Epithelial cell of esophagus (primary cell): ENCODE results near the gene FAT2.

Experiments
- DNase-seq: peaks from one replicate; pipeline ENCODE4 v3.0.0; 2010; ENCODE audit warnings: low read depth
- H3K4me3 ChIP-seq: 2 replicates; pipeline ENCODE4 v1.5.1; 2011; ENCODE audit warnings: mild to moderate bottlenecking, low read length, control low read depth
- CTCF ChIP-seq: IDR thresholded peaks from 2 replicates; pipeline ENCODE4 v1.5.1; 2011; ENCODE audit warnings: low read depth, mild to moderate bottlenecking, low read length, control low read depth, inconsistent platforms; ENCODE audit not compliant: insufficient read depth; ENCODE audit errors: missing control alignments

The FAT2 gene

GRCh38 chr5:151615431-151615830 lies 24.3 kb upstream of the FAT2 start:
- TF ChIP-seq CTCF: no peak
- DNase-seq: peak; percentile 100
- H3K4me3 ChIP-seq: no peak overlapping the region

GRCh38 chr5:151614565-151614964 lies 23.4 kb upstream of the FAT2 start:
- no peak overlapping the region for H3K4me3 ChIP-seq
- DNase-seq: peak; percentile 63
- no peak for TF ChIP-seq CTCF

- H3K4me3 ChIP-seq: no peak overlapping the region
- peak; percentile 99 for DNase-seq
- no peak for TF ChIP-seq CTCF
Observed at GRCh38 chr5:151612689-151613427, 21.7 kb upstream of the FAT2 start.

- no peak for DNase-seq
Observed at GRCh38 chr5:151611127-151611775, 20.1 kb upstream of the FAT2 start.

GRCh38 chr5:151608522-151608921 lies 17.4 kb upstream of the FAT2 start:
- peak; percentile 49 for DNase-seq
- TF ChIP-seq CTCF: no peak
- no peak overlapping the region for H3K4me3 ChIP-seq

More at GRCh38 chr5:151611127-151611775, 20.1 kb upstream of the FAT2 start:
- no peak overlapping the region for H3K4me3 ChIP-seq
- TF ChIP-seq CTCF: no peak

- no peak overlapping the region for H3K4me3 ChIP-seq
- no peak for TF ChIP-seq CTCF
- no peak for DNase-seq
Observed at GRCh38 chr5:151607304-151607703, 16.2 kb upstream of the FAT2 start.
